ENCODE data around the gene ANKRD52. TPM values are rescaled to one million over a fixed set of nuclear protein-coding genes. Genes with fewer than 3 reads are reported as not detected.

ANKRD52 gene
- total RNA-seq, 1 donor from 2014 or later: 48.5 TPM

GRCh38 chr12:56248711-56249110, 9.5 kb downstream of the ANKRD52 start:
- Mint-ChIP-seq H3K4me3 (ENCODE audit: unreplicated experiment) (no peak overlapping the region), H3K36me3 (ENCODE audit: low read depth, unreplicated experiment) (peaks cover 45% of the 10 kb centered on the region), H3K4me1 (ENCODE audit: unreplicated experiment) (no peaks in the 10 kb centered on the region), H3K9me3 (ENCODE audit: unreplicated experiment) (no peaks in the 10 kb centered on the region), H3K27ac (ENCODE audit: unreplicated experiment) (no peak overlapping the region), H3K27me3 (ENCODE audit: unreplicated experiment) (peaks cover 3% of the 10 kb centered on the region)
- no peak for DNase-seq (ENCODE audit: low spot score)
- no peak for TF ChIP-seq CTCF (IDR thresholded peaks at IDR 0.05; ENCODE audit: unreplicated experiment)

GRCh38 chr12:56247923-56248322, 10.3 kb downstream of the ANKRD52 start:
- H3K9me3 Mint-ChIP-seq (ENCODE audit: unreplicated experiment): no peaks in the 10 kb centered on the region
- no peak overlapping the region for H3K4me3 Mint-ChIP-seq (ENCODE audit: unreplicated experiment)
- peaks cover 39% of the 10 kb centered on the region for H3K36me3 Mint-ChIP-seq (ENCODE audit: low read depth, unreplicated experiment)
- DNase-seq (ENCODE audit: low spot score): no peak
- TF ChIP-seq CTCF (IDR thresholded peaks at IDR 0.05; ENCODE audit: unreplicated experiment): no peak
- no peak overlapping the region for H3K27ac Mint-ChIP-seq (ENCODE audit: unreplicated experiment)
- H3K4me1 Mint-ChIP-seq (ENCODE audit: unreplicated experiment): no peaks in the 10 kb centered on the region
- peaks cover 3% of the 10 kb centered on the region for H3K27me3 Mint-ChIP-seq (ENCODE audit: unreplicated experiment)

GRCh38 chr12:56244494-56244893, 13.7 kb downstream of the ANKRD52 start:
- Mint-ChIP-seq H3K36me3 (ENCODE audit: low read depth, unreplicated experiment) (peaks cover 46% of the 10 kb centered on the region), H3K4me1 (ENCODE audit: unreplicated experiment) (no peaks in the 10 kb centered on the region), H3K4me3 (ENCODE audit: unreplicated experiment) (peak overlapping the region; percentile 65), H3K9me3 (ENCODE audit: unreplicated experiment) (no peaks in the 10 kb centered on the region), H3K27ac (ENCODE audit: unreplicated experiment) (no peak overlapping the region), H3K27me3 (ENCODE audit: unreplicated experiment) (peaks cover 7% of the 10 kb centered on the region)
- no peak for DNase-seq (ENCODE audit: low spot score)
- no peak for TF ChIP-seq CTCF (IDR thresholded peaks at IDR 0.05; ENCODE audit: unreplicated experiment)

GRCh38 chr12:56243731-56244181, 14.4 kb downstream of the ANKRD52 start:
- H3K36me3 Mint-ChIP-seq (ENCODE audit: low read depth, unreplicated experiment): peaks cover 42% of the 10 kb centered on the region
- H3K27ac Mint-ChIP-seq (ENCODE audit: unreplicated experiment): no peak overlapping the region
- H3K27me3 Mint-ChIP-seq (ENCODE audit: unreplicated experiment): peaks cover 7% of the 10 kb centered on the region
- TF ChIP-seq CTCF (IDR thresholded peaks at IDR 0.05; ENCODE audit: unreplicated experiment): no peak
- H3K4me1 Mint-ChIP-seq (ENCODE audit: unreplicated experiment): no peaks in the 10 kb centered on the region
- no peak for DNase-seq (ENCODE audit: low spot score)
- H3K4me3 Mint-ChIP-seq (ENCODE audit: unreplicated experiment): no peak overlapping the region
- H3K9me3 Mint-ChIP-seq (ENCODE audit: unreplicated experiment): no peaks in the 10 kb centered on the region

- Mint-ChIP-seq H3K4me1 (ENCODE audit: unreplicated experiment) (no peaks in the 10 kb centered on the region), H3K4me3 (ENCODE audit: unreplicated experiment) (no peak overlapping the region), H3K9me3 (ENCODE audit: unreplicated experiment) (no peaks in the 10 kb centered on the region), H3K27ac (ENCODE audit: unreplicated experiment) (no peak overlapping the region), H3K36me3 (ENCODE audit: low read depth, unreplicated experiment) (peaks cover 42% of the 10 kb centered on the region), H3K27me3 (ENCODE audit: unreplicated experiment) (peaks cover 7% of the 10 kb centered on the region)
- DNase-seq (ENCODE audit: low spot score): no peak
- TF ChIP-seq CTCF (IDR thresholded peaks at IDR 0.05; ENCODE audit: unreplicated experiment): no peak
Observed at GRCh38 chr12:56242986-56243385, 15.2 kb downstream of the ANKRD52 start.

All from endothelial cell (in vitro differentiated cells).